ENCODE results near the gene SPSB1. TPM values are rescaled to one million over a fixed set of nuclear protein-coding genes. Genes with fewer than 3 reads are reported as not detected.

The SPSB1 gene
- total and polyA plus RNA-seq, 8 donors, result 2.3 to 28.7 (median 14.9) TPM

GRCh38 chr1:9328201-9328600 lies 35.5 kb downstream of the SPSB1 start:
- intact Hi-C loops (cut with DNase I; ENCODE audit: low total_unique reads), result no loop called here
- DNase-seq, result no peak
- no peaks in the 10 kb centered on the region for H3K27me3 ChIP-seq
- peak overlapping the region in 2 of 5 donors; percentile 83 to 84 for H3K27ac ChIP-seq
- no peaks in the 10 kb centered on the region for H3K9me3 ChIP-seq
- H3K36me3 ChIP-seq, result no peaks in the 10 kb centered on the region
- no peak overlapping the region for H3K4me3 ChIP-seq
- H3K4me1 ChIP-seq, result peaks cover 20 to 70% (median 49%) of the 10 kb centered on the region in 4 donors
- TF ChIP-seq EP300 (IDR thresholded peaks at IDR 0.05), result no peak
- TF ChIP-seq POLR2A (IDR thresholded peaks at IDR 0.05), result no peak
- TF ChIP-seq, protein P1, sequence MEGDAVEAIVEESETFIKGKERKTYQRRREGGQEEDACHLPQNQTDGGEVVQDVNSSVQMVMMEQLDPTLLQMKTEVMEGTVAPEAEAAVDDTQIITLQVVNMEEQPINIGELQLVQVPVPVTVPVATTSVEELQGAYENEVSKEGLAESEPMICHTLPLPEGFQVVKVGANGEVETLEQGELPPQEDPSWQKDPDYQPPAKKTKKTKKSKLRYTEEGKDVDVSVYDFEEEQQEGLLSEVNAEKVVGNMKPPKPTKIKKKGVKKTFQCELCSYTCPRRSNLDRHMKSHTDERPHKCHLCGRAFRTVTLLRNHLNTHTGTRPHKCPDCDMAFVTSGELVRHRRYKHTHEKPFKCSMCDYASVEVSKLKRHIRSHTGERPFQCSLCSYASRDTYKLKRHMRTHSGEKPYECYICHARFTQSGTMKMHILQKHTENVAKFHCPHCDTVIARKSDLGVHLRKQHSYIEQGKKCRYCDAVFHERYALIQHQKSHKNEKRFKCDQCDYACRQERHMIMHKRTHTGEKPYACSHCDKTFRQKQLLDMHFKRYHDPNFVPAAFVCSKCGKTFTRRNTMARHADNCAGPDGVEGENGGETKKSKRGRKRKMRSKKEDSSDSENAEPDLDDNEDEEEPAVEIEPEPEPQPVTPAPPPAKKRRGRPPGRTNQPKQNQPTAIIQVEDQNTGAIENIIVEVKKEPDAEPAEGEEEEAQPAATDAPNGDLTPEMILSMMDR (IDR thresholded peaks at IDR 0.05), result no peak
- no peak for TF ChIP-seq POLR2AphosphoS5 (IDR thresholded peaks at IDR 0.05)
- 80 to 90% (median 82%) methylated on average over 9 of the region's 9 CpGs for WGBS, 5 donors

DNA sequence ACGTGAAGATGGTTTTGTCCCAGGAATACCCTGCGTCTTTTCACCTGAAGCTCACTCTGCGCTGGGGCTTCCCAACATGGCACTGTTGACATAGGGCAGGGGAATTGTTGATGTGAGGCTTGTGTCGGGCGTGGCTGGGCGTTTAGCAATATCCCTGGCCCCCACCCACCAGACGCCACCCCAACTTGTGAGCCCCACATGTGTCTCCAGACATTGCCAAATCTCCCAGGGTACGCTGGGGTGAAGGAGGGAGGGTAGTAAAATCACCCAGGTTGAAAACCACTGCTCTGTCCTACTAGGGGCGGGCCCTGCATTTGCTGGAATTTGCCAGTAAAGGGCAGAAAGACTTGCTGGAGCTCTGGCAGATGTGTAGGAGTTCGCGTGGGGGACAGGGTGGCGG lies 36.0 kb downstream of the SPSB1 start:
- Histone ChIP-seq H3K36me3 (no peaks in the 10 kb centered on the region), H3K4me3 (no peak overlapping the region), H3K27me3 (no peaks in the 10 kb centered on the region), H3K27ac (peak overlapping the region in 3 of 5 donors; percentile 17 to 84 (median 20)), H3K9me3 (no peaks in the 10 kb centered on the region), H3K4me1 (peaks cover 20 to 65% (median 44%) of the 10 kb centered on the region in 4 donors)
- TF ChIP-seq EP300 (IDR thresholded peaks at IDR 0.05) (no peak), POLR2AphosphoS5 (IDR thresholded peaks at IDR 0.05) (no peak), POLR2A (IDR thresholded peaks at IDR 0.05) (no peak)
- TF ChIP-seq, protein P1 (IDR thresholded peaks at IDR 0.05), result no peak
- DNase-seq, result no peak
- 80 to 92% (median 85%) methylated on average over 11 to 12 of the region's 12 CpGs for WGBS, 5 donors
- intact Hi-C loops (cut with DNase I; ENCODE audit: low total_unique reads), result no loop called here

DNA sequence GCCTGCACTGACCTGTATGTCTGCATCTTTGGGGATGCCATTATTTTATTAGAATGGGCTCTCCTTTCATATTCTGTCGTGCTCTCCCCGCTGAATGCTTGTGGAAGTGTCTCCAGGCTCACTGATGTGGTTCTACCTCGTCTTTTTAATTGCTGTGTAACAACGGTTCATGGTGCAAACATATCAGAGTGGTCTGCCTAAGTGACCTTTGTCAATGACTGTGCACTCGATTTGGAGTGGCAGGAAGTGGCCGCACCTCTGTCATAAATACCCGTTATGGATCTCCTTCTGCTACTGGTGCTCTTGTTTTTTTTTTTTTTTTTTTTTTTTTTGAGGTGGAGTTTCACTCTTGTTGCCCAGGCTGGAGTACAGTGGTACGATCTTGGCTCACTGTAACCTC lies 38.3 kb downstream of the SPSB1 start:
- 75 to 83% (median 82%) methylated on average over 8 of the region's 8 CpGs for WGBS, 5 donors
- H3K36me3 ChIP-seq, result no peaks in the 10 kb centered on the region
- H3K4me3 ChIP-seq, result no peak overlapping the region
- no peak overlapping the region for H3K27ac ChIP-seq
- intact Hi-C loops (cut with DNase I; ENCODE audit: low total_unique reads), result no loop called here
- DNase-seq, result no peak
- H3K9me3 ChIP-seq, result no peaks in the 10 kb centered on the region
- H3K4me1 ChIP-seq, result peaks cover 6 to 42% (median 23%) of the 10 kb centered on the region in 4 donors
- no peaks in the 10 kb centered on the region for H3K27me3 ChIP-seq
- no peak for TF ChIP-seq POLR2AphosphoS5 (IDR thresholded peaks at IDR 0.05)
- TF ChIP-seq EP300 (IDR thresholded peaks at IDR 0.05), result no peak
- TF ChIP-seq, protein P1 (IDR thresholded peaks at IDR 0.05), result no peak
- no peak for TF ChIP-seq POLR2A (IDR thresholded peaks at IDR 0.05)

DNA sequence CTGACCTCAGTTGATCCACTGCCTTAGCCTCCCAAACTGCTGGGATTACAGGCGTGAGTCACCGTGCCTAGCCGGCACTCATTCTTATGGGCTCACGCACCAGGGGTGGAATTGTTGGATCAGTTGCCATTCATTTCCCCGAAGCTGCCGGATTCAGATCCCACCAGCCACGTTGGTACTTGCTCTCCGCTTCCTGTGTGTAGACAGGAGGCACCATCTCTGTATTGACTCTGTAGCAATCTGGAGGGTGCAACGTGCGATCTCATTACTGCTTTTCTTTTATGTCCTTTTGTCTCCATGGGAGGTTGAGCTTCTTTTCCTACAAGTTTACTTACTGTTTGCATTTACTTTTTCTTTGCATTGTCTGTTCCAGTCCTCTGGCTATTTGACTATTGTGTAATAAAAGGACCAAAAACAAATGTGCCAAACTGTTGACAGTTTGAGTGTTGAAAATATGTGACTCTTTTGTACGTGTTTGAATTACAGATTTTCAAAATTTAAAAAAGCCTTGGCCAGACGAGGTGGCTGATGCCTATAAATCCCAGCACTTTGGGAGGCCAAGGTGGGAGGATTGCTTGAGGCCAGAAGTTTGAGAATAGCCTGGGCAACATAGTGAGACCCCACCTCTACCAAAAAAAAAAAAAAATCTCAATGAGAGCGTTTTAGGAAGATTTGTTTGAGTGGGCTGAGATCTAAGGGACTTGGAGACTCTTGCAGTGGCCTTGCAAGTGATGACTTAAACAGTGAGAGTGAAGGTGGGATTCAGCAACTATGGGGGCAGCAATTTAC lies 39.1 kb downstream of the SPSB1 start:
- DNase-seq, result no peak
- no peak overlapping the region for H3K4me3 ChIP-seq
- H3K9me3 ChIP-seq, result no peaks in the 10 kb centered on the region
- TF ChIP-seq EP300 (IDR thresholded peaks at IDR 0.05) (no peak), POLR2A (IDR thresholded peaks at IDR 0.05) (no peak), POLR2AphosphoS5 (IDR thresholded peaks at IDR 0.05) (no peak)
- TF ChIP-seq, protein P1 (IDR thresholded peaks at IDR 0.05), result no peak
- peaks cover 0 to 39% (median 21%) of the 10 kb centered on the region in 4 donors for H3K4me1 ChIP-seq
- intact Hi-C loops (cut with DNase I; ENCODE audit: low total_unique reads), result no loop called here
- no peaks in the 10 kb centered on the region for H3K36me3 ChIP-seq
- H3K27me3 ChIP-seq, result no peaks in the 10 kb centered on the region
- H3K27ac ChIP-seq, result peak overlapping the region in 1 of 5 donors; percentile 18
- 60 to 81% (median 79%) methylated on average over 13 of the region's 13 CpGs for WGBS, 5 donors

Measured in stomach (tissue), 9 donors.